GM21529 (cell line): Measurements from ENCODE around the gene SHTN1.

Experiments used
- ATAC-seq: cut with Tn5 transposase; IDR thresholded peaks from one replicate; pipeline ENCODE4 v1.9.1; 2021; ENCODE audit not compliant: unreplicated experiment

The SHTN1 gene

GRCh38 chr10:116836902-116837523 is 168.0 kb downstream of the SHTN1 start:
- ATAC-seq = no peak

GRCh38 chr10:116836083-116836482 is 168.9 kb downstream of the SHTN1 start:
- ATAC-seq = no peak

- ATAC-seq = no peak
Measured at GRCh38 chr10:116835658-116836057, 169.3 kb downstream of the SHTN1 start.

GRCh38 chr10:116833986-116834985 is 170.7 kb downstream of the SHTN1 start:
- no peak for ATAC-seq

GRCh38 chr10:116831790-116832189 is 173.2 kb downstream of the SHTN1 start:
- no peak for ATAC-seq
